Omental fat pad (tissue), 4 donors: ENCODE data around the gene AGAP1. TPM values are rescaled to one million over a fixed set of nuclear protein-coding genes. Genes with fewer than 3 reads are reported as not detected.

Experiments
- ATAC-seq: fragments of 150-250 bp; one replicate; pipeline ENCODE4 v1.9.1; 2016; ENCODE audit warnings: mild to moderate bottlenecking, moderate library complexity; ENCODE audit not compliant: low FRiP score
- DNase-seq: peaks from one replicate; pipeline ENCODE4 v3.0.0-alpha.2; 2019; ENCODE audit warnings: low spot score
- total RNA-seq, 4 donors: library from RNA; depleted of rRNA; stranded (reverse); fragments of >200 nt; gene quantifications; one replicate each; pipeline ENCODE4 v1.1.0, GENCODE V29; 2016
- TF ChIP-seq, protein P1 (sequence below), 3 donors: fragments of 450-650 bp; IDR thresholded peaks; one replicate each; pipeline ENCODE4 v1.5.1; 2016 to 2017; ENCODE audit warnings: antibody characterized with exemption in 3 of 3, mild to moderate bottlenecking in 3 of 3, moderate library complexity in 2 of 3

Gene AGAP1
- total RNA-seq, 4 donors from 2014 or later, result 15.5 to 24.3 (median 16.2) TPM

DNA sequence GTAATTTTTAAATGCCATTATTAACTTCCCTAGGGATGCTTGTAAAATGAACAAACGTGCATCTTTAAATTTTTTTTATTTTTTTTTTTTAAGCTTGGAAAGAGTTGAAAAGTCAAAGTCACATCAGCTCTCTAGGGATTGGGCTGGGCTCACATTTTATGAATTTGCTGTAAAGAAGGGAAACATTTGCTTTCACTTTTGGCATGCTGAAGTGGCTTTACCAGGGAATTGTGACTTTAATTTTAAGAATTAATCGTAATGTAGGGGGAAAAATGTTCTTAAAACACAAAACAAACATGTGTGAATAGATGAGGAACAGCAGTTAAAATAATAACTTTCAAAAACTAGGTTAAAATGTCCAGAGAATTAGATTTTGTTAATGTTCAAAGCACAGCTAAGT is 123.0 kb downstream of the AGAP1 start:
- no peak for ATAC-seq
- TF ChIP-seq, protein P1, sequence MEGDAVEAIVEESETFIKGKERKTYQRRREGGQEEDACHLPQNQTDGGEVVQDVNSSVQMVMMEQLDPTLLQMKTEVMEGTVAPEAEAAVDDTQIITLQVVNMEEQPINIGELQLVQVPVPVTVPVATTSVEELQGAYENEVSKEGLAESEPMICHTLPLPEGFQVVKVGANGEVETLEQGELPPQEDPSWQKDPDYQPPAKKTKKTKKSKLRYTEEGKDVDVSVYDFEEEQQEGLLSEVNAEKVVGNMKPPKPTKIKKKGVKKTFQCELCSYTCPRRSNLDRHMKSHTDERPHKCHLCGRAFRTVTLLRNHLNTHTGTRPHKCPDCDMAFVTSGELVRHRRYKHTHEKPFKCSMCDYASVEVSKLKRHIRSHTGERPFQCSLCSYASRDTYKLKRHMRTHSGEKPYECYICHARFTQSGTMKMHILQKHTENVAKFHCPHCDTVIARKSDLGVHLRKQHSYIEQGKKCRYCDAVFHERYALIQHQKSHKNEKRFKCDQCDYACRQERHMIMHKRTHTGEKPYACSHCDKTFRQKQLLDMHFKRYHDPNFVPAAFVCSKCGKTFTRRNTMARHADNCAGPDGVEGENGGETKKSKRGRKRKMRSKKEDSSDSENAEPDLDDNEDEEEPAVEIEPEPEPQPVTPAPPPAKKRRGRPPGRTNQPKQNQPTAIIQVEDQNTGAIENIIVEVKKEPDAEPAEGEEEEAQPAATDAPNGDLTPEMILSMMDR (IDR thresholded peaks at IDR 0.05), result no peak
- no peak for DNase-seq

DNA sequence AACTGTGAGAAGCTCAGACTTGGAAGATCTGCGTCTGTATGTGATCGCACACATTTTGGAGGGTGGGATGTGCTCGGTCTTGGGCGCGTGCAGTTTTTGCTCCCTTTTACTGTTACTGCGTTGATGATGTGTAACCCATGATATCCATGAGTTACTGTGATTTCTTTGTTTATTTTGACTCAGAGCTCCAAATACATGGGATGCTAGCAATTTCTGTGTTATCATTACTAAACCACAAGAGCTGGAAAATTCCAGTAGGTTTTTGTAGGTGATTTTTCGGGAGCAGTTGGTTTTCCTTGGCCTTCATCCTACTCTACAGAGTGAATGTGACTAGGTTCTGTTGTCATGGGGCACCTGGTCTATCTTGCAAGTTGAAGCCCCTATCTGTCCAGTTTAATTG is 124.2 kb downstream of the AGAP1 start:
- no peak for DNase-seq
- ATAC-seq, result no peak
- TF ChIP-seq, protein P1 (IDR thresholded peaks at IDR 0.05), result no peak

DNA sequence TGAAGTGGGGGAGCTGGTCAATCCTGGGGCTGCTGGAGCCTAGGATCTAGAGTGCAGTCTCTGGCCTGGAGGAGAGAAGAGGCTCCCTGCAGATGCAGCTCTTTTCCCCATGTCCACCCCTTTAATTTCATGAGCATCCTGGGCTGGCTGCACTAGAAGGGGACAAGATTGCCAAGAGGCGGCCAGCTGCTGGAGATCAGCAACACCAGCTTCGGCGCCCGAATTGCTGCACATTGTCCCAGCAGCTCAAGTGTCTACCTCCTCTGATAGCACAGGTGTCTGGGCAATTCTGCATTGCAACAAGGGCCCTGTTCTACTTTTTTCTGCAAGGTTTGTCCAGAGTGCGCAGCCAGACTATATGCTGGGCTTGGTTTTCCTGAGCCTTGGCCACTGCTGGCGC is 125.7 kb downstream of the AGAP1 start:
- ATAC-seq (no peak), DNase-seq (no peak)
- TF ChIP-seq, protein P1 (IDR thresholded peaks at IDR 0.05), result no peak

DNA sequence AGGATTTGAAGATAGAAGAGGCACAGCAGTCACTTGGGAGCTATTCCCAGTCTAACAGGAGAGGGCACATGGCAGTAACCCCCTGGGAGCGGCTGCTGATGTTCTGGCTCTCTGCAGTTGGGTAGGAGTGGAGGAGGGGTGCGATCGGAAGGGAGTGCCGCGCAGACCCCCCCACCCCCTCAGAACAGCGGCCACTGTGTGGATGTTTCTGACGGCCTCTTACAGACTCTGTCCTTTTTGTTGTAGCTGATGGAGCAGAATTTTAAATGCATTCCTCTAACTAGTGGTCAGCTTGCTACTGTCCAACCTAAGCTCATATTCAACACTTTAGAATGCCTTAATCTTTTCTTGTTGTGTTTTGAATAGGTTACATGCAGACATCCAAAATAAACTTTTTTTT is 127.9 kb downstream of the AGAP1 start:
- DNase-seq (no peak), ATAC-seq (no peak)
- TF ChIP-seq, protein P1 (IDR thresholded peaks at IDR 0.05), result no peak

DNA sequence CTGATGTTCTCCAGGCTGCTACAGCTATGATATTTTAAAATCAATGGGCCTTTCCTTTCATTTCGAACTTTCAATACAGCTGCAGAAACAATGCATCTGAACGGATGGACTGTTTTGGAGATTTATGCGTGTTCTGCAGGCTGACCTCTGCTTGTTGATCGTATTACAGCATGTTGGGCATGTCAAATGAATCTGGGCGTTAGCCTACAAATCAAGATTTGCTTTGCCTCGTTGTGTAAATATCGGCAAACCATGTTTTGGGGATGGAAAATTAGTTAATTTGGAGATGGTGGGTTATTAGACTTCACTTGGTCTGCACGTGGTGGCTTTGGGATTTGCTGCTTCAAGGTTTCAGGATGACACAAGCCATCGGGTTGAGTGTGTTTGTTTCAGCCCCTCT is 129.3 kb downstream of the AGAP1 start:
- no peak for ATAC-seq
- TF ChIP-seq, protein P1 (IDR thresholded peaks at IDR 0.05), result no peak
- DNase-seq, result no peak

DNA sequence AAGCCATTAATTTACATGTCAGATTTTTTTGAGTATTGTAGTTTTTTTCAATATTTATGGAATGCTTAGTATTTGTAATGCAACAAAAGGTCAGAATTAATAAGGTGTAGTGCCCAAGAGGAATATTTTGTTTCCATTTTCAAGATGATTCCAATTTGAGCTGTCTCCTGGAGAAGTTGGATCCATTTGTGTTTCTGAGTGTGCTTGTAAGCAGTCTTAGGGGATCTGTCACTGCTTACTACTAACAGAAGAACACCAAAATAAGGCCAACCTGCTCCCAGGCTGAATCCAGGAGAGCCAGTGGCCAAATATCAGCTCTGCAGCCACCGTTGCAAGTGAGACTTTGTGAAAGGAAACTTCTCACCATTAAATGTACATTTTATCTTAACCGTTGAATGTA is 129.9 kb downstream of the AGAP1 start:
- TF ChIP-seq, protein P1 (IDR thresholded peaks at IDR 0.05), result no peak
- ATAC-seq, result no peak
- no peak for DNase-seq

DNA sequence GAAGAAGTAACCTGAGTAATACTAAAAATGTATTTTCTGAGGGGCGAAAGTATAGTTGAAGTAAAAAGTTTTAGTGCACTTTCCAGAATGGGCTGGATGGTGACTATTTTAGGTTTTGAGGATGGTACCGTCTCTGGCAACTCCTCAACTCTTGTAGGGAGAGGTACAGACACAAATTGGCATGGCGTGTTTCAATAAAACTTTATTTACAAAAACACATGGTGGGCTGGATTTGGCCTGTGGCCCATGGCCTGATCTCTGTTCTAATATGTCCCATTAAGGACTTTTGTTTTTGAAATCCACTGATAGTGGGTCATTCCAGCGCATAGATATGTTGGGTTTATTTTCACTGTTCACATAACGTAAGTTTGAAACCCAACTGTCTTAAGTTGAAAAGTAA is 132.8 kb downstream of the AGAP1 start:
- TF ChIP-seq, protein P1 (IDR thresholded peaks at IDR 0.05), result no peak

More for the DNA sequence above, 132.8 kb downstream of the AGAP1 start:
- ATAC-seq (no peak), DNase-seq (no peak)
